ENCODE measurements around the gene AKAP1. TPM values are rescaled to one million over a fixed set of nuclear protein-coding genes. Genes with fewer than 3 reads are reported as not detected.

AKAP1 gene
- total and polyA plus RNA-seq, 7 donors = 42.3 to 231 (median 95.5) TPM

DNA sequence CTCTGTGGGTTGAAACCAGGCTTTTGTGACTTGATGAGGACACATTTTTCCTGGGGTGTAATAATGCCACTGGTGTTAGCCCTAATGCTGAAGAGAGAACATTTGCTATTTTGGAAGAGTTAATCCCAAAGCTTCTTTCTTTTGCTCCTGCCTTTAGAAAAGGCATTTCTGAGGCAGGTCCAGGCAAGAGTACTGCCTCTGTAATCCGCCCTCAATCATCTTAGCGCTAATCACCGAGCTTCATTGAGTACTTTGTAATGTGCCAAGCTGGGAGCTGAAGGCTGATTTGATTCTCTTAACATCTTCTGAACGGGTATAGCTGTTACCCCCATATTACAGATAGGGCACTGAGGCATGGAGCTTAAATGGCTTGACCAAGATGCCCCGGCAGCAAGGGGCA, 60.3 kb downstream of the AKAP1 start:
- Histone ChIP-seq H3K9me3 (no peaks in the 10 kb centered on the region), H3K27ac (no peak overlapping the region), H3K36me3 (ENCODE audit: insufficient read depth in 1 of 2, low read depth in 1 of 2) (no peaks in the 10 kb centered on the region), H3K4me1 (no peaks in the 10 kb centered on the region), H3K27me3 (ENCODE audit: insufficient read depth in 3 of 3, low read length in 2 of 3) (no peaks in the 10 kb centered on the region), H3K4me3 (no peak overlapping the region)
- TF ChIP-seq, protein P1, sequence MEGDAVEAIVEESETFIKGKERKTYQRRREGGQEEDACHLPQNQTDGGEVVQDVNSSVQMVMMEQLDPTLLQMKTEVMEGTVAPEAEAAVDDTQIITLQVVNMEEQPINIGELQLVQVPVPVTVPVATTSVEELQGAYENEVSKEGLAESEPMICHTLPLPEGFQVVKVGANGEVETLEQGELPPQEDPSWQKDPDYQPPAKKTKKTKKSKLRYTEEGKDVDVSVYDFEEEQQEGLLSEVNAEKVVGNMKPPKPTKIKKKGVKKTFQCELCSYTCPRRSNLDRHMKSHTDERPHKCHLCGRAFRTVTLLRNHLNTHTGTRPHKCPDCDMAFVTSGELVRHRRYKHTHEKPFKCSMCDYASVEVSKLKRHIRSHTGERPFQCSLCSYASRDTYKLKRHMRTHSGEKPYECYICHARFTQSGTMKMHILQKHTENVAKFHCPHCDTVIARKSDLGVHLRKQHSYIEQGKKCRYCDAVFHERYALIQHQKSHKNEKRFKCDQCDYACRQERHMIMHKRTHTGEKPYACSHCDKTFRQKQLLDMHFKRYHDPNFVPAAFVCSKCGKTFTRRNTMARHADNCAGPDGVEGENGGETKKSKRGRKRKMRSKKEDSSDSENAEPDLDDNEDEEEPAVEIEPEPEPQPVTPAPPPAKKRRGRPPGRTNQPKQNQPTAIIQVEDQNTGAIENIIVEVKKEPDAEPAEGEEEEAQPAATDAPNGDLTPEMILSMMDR (IDR thresholded peaks at IDR 0.05) = no peak
- 81 to 84% (median 83%) methylated on average over 5 of the region's 5 CpGs for WGBS, 3 donors
- intact Hi-C loops (cut with DNase I) = no loop called here
- ATAC-seq (no peak), DNase-seq (no peak)

DNA sequence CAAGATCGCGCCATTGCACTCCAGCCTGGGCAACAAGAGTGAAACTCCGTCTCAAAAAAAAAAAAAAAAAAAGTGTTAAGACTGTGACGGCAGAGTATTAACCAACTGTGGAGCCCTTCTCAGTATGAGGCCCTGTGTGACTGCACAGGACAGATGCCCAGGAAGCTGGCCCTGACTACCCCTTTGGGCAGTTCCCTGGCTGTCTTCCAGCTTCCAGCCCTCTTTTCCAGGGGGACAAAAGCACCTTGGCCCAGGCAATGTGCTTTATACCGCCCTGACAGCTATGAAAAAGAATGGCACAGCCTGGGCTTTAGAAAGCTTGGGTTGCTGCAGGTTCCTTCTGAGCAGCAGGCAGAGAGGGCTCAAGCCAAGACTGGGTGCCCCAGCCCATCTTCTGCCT, 61.2 kb downstream of the AKAP1 start:
- WGBS, 3 donors = 73 to 82% (median 79%) methylated on average over 5 of the region's 5 CpGs
- DNase-seq = no peak
- no peak for ATAC-seq
- H3K27me3 ChIP-seq (ENCODE audit: insufficient read depth in 3 of 3, low read length in 2 of 3) = no peaks in the 10 kb centered on the region
- no peaks in the 10 kb centered on the region for H3K4me1 ChIP-seq
- no peak overlapping the region for H3K27ac ChIP-seq
- H3K36me3 ChIP-seq (ENCODE audit: insufficient read depth in 1 of 2, low read depth in 1 of 2) = no peaks in the 10 kb centered on the region
- TF ChIP-seq, protein P1 (IDR thresholded peaks at IDR 0.05) = no peak
- intact Hi-C loops (cut with DNase I) = no loop called here
- no peak overlapping the region for H3K4me3 ChIP-seq
- no peaks in the 10 kb centered on the region for H3K9me3 ChIP-seq

DNA sequence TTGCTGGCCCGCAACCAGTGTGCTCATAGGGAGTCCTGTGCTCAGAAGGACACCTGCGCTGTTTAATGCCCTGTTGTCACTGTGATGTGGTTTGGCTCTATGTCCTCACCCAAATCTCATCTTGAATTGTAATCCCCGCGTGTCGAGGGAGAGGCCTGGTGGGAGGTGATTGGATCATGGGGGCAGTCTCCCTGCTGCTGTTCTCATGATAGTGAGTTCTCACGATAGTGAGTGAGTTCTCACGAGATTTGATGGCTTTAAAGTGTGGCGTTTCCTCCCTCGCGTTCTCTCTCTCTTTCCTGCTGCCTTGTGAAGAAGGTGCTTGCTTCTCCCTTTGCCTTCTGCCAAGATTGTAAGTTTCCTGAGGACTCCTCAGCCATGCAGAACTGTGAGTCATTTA, 66.8 kb downstream of the AKAP1 start:
- Histone ChIP-seq H3K27me3 (ENCODE audit: insufficient read depth in 3 of 3, low read length in 2 of 3) (no peaks in the 10 kb centered on the region), H3K27ac (no peak overlapping the region), H3K9me3 (no peaks in the 10 kb centered on the region), H3K4me1 (no peaks in the 10 kb centered on the region), H3K4me3 (no peak overlapping the region), H3K36me3 (ENCODE audit: insufficient read depth in 1 of 2, low read depth in 1 of 2) (no peaks in the 10 kb centered on the region)
- ATAC-seq (no peak), DNase-seq (no peak)
- TF ChIP-seq, protein P1 (IDR thresholded peaks at IDR 0.05) = no peak
- WGBS, 3 donors = 76 to 79% (median 79%) methylated on average over 10 of the region's 10 CpGs
- intact Hi-C loops (cut with DNase I) = loop anchor here in 1 of 2 donors (10.0 kb wide), 1 partner anchor 63 kb away; no protein-coding TSS in a partner anchor

DNA sequence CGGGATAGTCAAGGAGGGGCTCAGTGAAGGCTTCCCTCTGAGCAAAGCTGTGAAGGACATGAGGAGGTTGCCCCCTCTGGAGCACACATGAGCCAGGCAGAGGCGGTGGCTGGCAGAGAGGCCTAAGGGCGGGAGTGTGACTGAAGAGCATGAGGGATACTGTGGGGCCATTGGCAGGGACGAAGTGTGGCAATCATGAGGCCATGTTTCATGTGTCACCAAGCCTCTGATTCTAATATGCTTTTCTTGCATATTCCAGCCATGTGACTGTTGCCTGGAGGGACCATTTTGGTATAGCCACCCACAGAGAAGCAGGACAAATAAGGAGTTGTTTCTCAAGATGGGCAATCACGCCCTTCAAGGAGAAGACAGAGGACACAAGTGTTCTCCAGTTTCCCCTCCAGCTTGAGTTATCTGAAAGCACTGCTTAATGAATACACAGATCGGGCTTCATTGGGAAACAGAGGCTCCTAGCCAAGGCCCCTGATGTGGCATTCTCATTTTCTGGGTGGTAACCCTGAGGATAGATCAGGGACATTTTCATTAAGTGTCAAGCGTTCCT, 68.0 kb downstream of the AKAP1 start:
- Histone ChIP-seq H3K27ac (no peak overlapping the region), H3K27me3 (ENCODE audit: insufficient read depth in 3 of 3, low read length in 2 of 3) (no peaks in the 10 kb centered on the region), H3K4me3 (no peak overlapping the region), H3K4me1 (no peaks in the 10 kb centered on the region), H3K36me3 (ENCODE audit: insufficient read depth in 1 of 2, low read depth in 1 of 2) (no peaks in the 10 kb centered on the region), H3K9me3 (no peaks in the 10 kb centered on the region)
- intact Hi-C loops (cut with DNase I) = loop anchor here in 1 of 2 donors (10.0 kb wide), 1 partner anchor 62 kb away; no protein-coding TSS in a partner anchor
- no peak for DNase-seq
- TF ChIP-seq, protein P1 (IDR thresholded peaks at IDR 0.05) = no peak
- WGBS, 3 donors = 79 to 89% (median 88%) methylated on average over 7 of the region's 7 CpGs
- no peak for ATAC-seq

DNA sequence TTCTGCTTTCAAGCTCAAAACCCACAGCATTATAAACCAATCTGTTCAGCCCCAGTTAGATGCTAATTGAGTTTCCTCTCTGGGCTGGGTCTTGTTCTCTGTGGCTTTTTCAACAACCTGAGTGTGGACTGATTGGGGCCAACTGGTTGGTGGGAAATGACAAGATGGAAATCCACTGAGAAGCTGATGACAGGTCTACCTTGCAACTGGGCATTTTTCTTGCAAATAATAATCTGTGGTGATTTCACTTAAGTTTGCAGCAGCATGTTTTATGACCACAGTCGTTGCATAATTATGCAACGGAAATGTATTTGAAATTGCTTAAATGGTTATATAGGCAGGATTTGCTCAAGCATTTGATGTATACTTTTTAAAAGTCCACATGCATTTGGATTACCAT, 69.9 kb downstream of the AKAP1 start:
- WGBS, 3 donors = 74 to 76% (median 75%) methylated on average over 2 of the region's 2 CpGs
- Histone ChIP-seq H3K36me3 (ENCODE audit: insufficient read depth in 1 of 2, low read depth in 1 of 2) (no peaks in the 10 kb centered on the region), H3K27me3 (ENCODE audit: insufficient read depth in 3 of 3, low read length in 2 of 3) (no peaks in the 10 kb centered on the region), H3K4me3 (no peak overlapping the region), H3K9me3 (no peaks in the 10 kb centered on the region), H3K4me1 (no peaks in the 10 kb centered on the region), H3K27ac (no peak overlapping the region)
- no peak for DNase-seq
- intact Hi-C loops (cut with DNase I) = loop anchor here in 1 of 2 donors (10.0 kb wide), 1 partner anchor 60 kb away; no protein-coding TSS in a partner anchor
- TF ChIP-seq, protein P1 (IDR thresholded peaks at IDR 0.05) = no peak
- no peak for ATAC-seq

All from psoas muscle (tissue), 8 donors.